Peyer's patch (tissue), 4 donors: ENCODE results near the gene GFI1.

Experiments
- POLR2A ChIP-seq, 2 donors: fragments of 450-650 bp; IDR thresholded peaks; one replicate each; pipeline ENCODE4 v1.5.1; 2017; ENCODE audit warnings: antibody characterized with exemption in 2 of 2, mild to moderate bottlenecking in 2 of 2, moderate library complexity in 2 of 2
- TF ChIP-seq, protein P1 (sequence below), 6 experiments: fragments of 450-650 bp in 4 of 6; fragments of 200-600 bp in 2 of 6; sonication (generic) in 1 of 6; IDR thresholded peaks; one replicate each; pipeline ENCODE4 v1.5.1; 2017 to 2019; ENCODE audit warnings: antibody characterized with exemption in 6 of 6, mild to moderate bottlenecking in 3 of 6, moderate library complexity in 1 of 6

DNA sequence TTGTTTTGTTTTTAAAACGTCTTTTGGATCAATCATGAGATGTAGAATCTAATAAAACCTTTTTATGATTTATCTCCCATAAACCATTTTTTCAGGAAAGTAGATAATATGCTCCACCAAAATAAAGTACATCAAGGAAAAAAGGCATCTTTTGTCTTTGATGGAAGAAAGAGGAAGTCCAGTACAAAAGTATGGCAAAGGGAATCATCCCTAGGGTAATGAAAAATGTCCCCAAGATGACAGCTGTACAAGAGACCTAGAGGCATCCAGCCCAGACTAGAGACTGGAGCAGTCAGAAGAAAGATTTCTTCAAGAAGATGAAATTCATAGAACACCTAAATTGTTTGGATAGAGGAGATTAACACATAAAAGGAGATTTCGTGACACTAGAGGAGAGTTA lies 32.3 kb upstream of the GFI1 start:
- TF ChIP-seq, protein P1, sequence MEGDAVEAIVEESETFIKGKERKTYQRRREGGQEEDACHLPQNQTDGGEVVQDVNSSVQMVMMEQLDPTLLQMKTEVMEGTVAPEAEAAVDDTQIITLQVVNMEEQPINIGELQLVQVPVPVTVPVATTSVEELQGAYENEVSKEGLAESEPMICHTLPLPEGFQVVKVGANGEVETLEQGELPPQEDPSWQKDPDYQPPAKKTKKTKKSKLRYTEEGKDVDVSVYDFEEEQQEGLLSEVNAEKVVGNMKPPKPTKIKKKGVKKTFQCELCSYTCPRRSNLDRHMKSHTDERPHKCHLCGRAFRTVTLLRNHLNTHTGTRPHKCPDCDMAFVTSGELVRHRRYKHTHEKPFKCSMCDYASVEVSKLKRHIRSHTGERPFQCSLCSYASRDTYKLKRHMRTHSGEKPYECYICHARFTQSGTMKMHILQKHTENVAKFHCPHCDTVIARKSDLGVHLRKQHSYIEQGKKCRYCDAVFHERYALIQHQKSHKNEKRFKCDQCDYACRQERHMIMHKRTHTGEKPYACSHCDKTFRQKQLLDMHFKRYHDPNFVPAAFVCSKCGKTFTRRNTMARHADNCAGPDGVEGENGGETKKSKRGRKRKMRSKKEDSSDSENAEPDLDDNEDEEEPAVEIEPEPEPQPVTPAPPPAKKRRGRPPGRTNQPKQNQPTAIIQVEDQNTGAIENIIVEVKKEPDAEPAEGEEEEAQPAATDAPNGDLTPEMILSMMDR (IDR thresholded peaks at IDR 0.05) = no peak
- no peak for TF ChIP-seq POLR2A (IDR thresholded peaks at IDR 0.05)
